SK-N-SH treated with all-trans-retinoic acid at 6 μM for 48 hours (cell line): ENCODE data around the gene F7.

Experiments used
- ATAC-seq: fragments of 200-7000 bp; cut with Tn5 transposase; 3 replicates; pipeline ENCODE4 v1.9.1; 2020; ENCODE audit warnings: mild to moderate bottlenecking, moderate library complexity
- ARNTL ChIP-seq: fragments of 450-650 bp; formaldehyde crosslinking; IDR thresholded peaks from 2 replicates; pipeline ENCODE4 v1.5.0; 2020; ENCODE audit warnings: low read depth, mild to moderate bottlenecking, moderate library complexity, borderline replicate concordance
- BACH2 ChIP-seq: fragments of 250-450 bp; sonication (Bioruptor Pico); IDR thresholded peaks from 2 replicates; pipeline ENCODE4 v1.9.0; 2021; ENCODE audit warnings: mild to moderate bottlenecking, borderline replicate concordance
- CREB5 ChIP-seq: fragments of 250-450 bp; sonication (Bioruptor Pico); IDR thresholded peaks from 2 replicates; pipeline ENCODE4 v1.5.1; 2020; ENCODE audit warnings: low read depth, mild to moderate bottlenecking, moderate library complexity
- CSDC2 ChIP-seq: fragments of 250-450 bp; sonication (Bioruptor Pico); IDR thresholded peaks from 2 replicates; pipeline ENCODE4 v1.5.0; 2020; ENCODE audit warnings: mild to moderate bottlenecking, moderate library complexity
- CSRNP3 ChIP-seq: fragments of 250-450 bp; sonication (Bioruptor Pico); IDR thresholded peaks from 2 replicates; pipeline ENCODE4 v1.5.1; 2021; ENCODE audit warnings: mild to moderate bottlenecking, moderate library complexity
- ESRRG ChIP-seq: fragments of 250-450 bp; sonication (Bioruptor Pico); IDR thresholded peaks from 2 replicates; pipeline ENCODE4 v1.6.1; 2021; ENCODE audit warnings: mild to moderate bottlenecking
- GLIS3 ChIP-seq: fragments of 250-450 bp; sonication (Bioruptor Pico); IDR thresholded peaks from 2 replicates; pipeline ENCODE4 v1.5.0; 2020; ENCODE audit warnings: mild to moderate bottlenecking, moderate library complexity
- ISL1 ChIP-seq: fragments of 250-450 bp; sonication (Bioruptor Pico); IDR thresholded peaks from 2 replicates; pipeline ENCODE4 v2.1.2; 2022; ENCODE audit warnings: mild to moderate bottlenecking, moderate library complexity
- OSR1 ChIP-seq: fragments of 250-450 bp; sonication (Bioruptor Pico); IDR thresholded peaks from 2 replicates; pipeline ENCODE4 v1.8.0; 2022; ENCODE audit warnings: moderate library complexity, mild to moderate bottlenecking, inconsistent platforms
- PATZ1 ChIP-seq: fragments of 250-450 bp; sonication (Bioruptor Pico); IDR thresholded peaks from 2 replicates; pipeline ENCODE4 v1.8.0; 2020; ENCODE audit warnings: mild to moderate bottlenecking, moderate library complexity, borderline replicate concordance
- POU6F1 ChIP-seq: fragments of 250-450 bp; sonication (Bioruptor Pico); IDR thresholded peaks from 2 replicates; pipeline ENCODE4 v1.8.0; 2021; ENCODE audit warnings: low read depth, mild to moderate bottlenecking, moderate library complexity, borderline replicate concordance
- PPARA ChIP-seq: fragments of 250-450 bp; sonication (Bioruptor Pico); IDR thresholded peaks from 2 replicates; pipeline ENCODE4 v1.5.0; 2020; ENCODE audit warnings: mild to moderate bottlenecking, borderline replicate concordance
- RARB ChIP-seq: fragments of 250-450 bp; sonication (Bioruptor Pico); IDR thresholded peaks from 2 replicates; pipeline ENCODE4 v1.8.0; 2021; ENCODE audit warnings: mild to moderate bottlenecking, moderate library complexity
- SNAI2 ChIP-seq: fragments of 250-450 bp; sonication (Bioruptor Pico); IDR thresholded peaks from 2 replicates; pipeline ENCODE4 v1.5.0; 2020; ENCODE audit warnings: mild to moderate bottlenecking, moderate library complexity
- TCF4 ChIP-seq: fragments of 250-450 bp; sonication (Bioruptor Pico); IDR thresholded peaks from 2 replicates; pipeline ENCODE4 v1.8.0; 2021; ENCODE audit warnings: mild to moderate bottlenecking, moderate library complexity, borderline replicate concordance
- TOX ChIP-seq: fragments of 250-450 bp; sonication (Bioruptor Pico); IDR thresholded peaks from 2 replicates; pipeline ENCODE4 v1.8.0; 2021; ENCODE audit warnings: mild to moderate bottlenecking, moderate library complexity, borderline replicate concordance
- ZC3H10 ChIP-seq: fragments of 250-450 bp; sonication (Bioruptor Pico); IDR thresholded peaks from 2 replicates; pipeline ENCODE4 v1.5.1; 2021; ENCODE audit warnings: mild to moderate bottlenecking, moderate library complexity
- ZFP3 ChIP-seq: fragments of 250-450 bp; sonication (Bioruptor Pico); IDR thresholded peaks from 2 replicates; pipeline ENCODE4 v1.5.0; 2020; ENCODE audit warnings: mild to moderate bottlenecking, moderate library complexity
- ZFP30 ChIP-seq: fragments of 450-650 bp; formaldehyde crosslinking; IDR thresholded peaks from 2 replicates; pipeline ENCODE4 v1.5.0; 2022; ENCODE audit warnings: mild to moderate bottlenecking, moderate library complexity
- ZNF565 ChIP-seq: fragments of 450-650 bp; formaldehyde crosslinking; conservative IDR thresholded peaks from 2 replicates; pipeline ENCODE4 v1.5.0; 2020; ENCODE audit warnings: low read depth, mild to moderate bottlenecking, moderate library complexity
- ZNF70 ChIP-seq: fragments of 450-650 bp; formaldehyde crosslinking; IDR thresholded peaks from 2 replicates; pipeline ENCODE4 v1.5.0; 2020; ENCODE audit warnings: mild to moderate bottlenecking, moderate library complexity

The F7 gene

GRCh38 chr13:113059891-113060290 lies 45.7 kb upstream of the F7 start:
- TF ChIP-seq OSR1 (CRISPR knock-in tag) (no peak), SNAI2 (CRISPR knock-in tag) (no peak), ZNF70 (CRISPR knock-in tag) (no peak), PATZ1 (CRISPR knock-in tag) (no peak), TOX (CRISPR knock-in tag) (no peak), CSDC2 (CRISPR knock-in tag) (no peak), POU6F1 (CRISPR knock-in tag) (no peak), ESRRG (CRISPR knock-in tag) (no peak), ISL1 (CRISPR knock-in tag) (no peak), ARNTL (no peak), ZC3H10 (CRISPR knock-in tag) (no peak), PPARA (CRISPR knock-in tag) (no peak), ZFP3 (CRISPR knock-in tag) (no peak), ZFP30 (CRISPR knock-in tag) (no peak), BACH2 (CRISPR knock-in tag) (no peak), TCF4 (no peak), RARB (no peak)
- ATAC-seq, result no peak

GRCh38 chr13:113060557-113061270 lies 44.9 kb upstream of the F7 start:
- no peak for TF ChIP-seq PATZ1 (CRISPR knock-in tag)
- no peak for TF ChIP-seq ISL1 (CRISPR knock-in tag)
- TF ChIP-seq, all 23 proteins: peak for 0
- ATAC-seq, result no peak

- TF ChIP-seq OSR1 (CRISPR knock-in tag) (no peak), PPARA (CRISPR knock-in tag) (no peak), RARB (no peak), CREB5 (CRISPR knock-in tag) (no peak)
- TF ChIP-seq, all 23 proteins: peak for 0
- ATAC-seq, result no peak
These were observed 44.3 kb upstream of the F7 start for GRCh38 chr13:113061271-113061625.

- TF ChIP-seq ZFP3 (CRISPR knock-in tag) (no peak), CSDC2 (CRISPR knock-in tag) (no peak), ISL1 (CRISPR knock-in tag) (no peak), CSRNP3 (CRISPR knock-in tag) (no peak), ZNF565 (CRISPR knock-in tag) (no peak), GLIS3 (CRISPR knock-in tag) (no peak), ZFP30 (CRISPR knock-in tag) (no peak), BACH2 (CRISPR knock-in tag) (no peak), ZC3H10 (CRISPR knock-in tag) (no peak), SNAI2 (CRISPR knock-in tag) (no peak), TOX (CRISPR knock-in tag) (no peak), PATZ1 (CRISPR knock-in tag) (no peak)
- ATAC-seq, result no peak
These were observed 43.7 kb upstream of the F7 start for GRCh38 chr13:113061796-113062425.
